OCI-LY3 (cell line): ENCODE results near the gene SYPL1.

Experiments
- EZH2phosphoT487 ChIP-seq: fragments of 200-600 bp; shearing (Covaris generic); IDR thresholded peaks from 2 replicates; pipeline ENCODE4 v1.6.1; 2018; ENCODE audit warnings: antibody characterized with exemption, mixed run types, low read depth
- TF ChIP-seq, protein P1 (sequence below): fragments of 200-600, 300-600 bp; sonication (generic); IDR thresholded peaks from 2 replicates; pipeline ENCODE4 v1.5.1; 2014; ENCODE audit warnings: antibody characterized with exemption, low read length, low read depth

DNA sequence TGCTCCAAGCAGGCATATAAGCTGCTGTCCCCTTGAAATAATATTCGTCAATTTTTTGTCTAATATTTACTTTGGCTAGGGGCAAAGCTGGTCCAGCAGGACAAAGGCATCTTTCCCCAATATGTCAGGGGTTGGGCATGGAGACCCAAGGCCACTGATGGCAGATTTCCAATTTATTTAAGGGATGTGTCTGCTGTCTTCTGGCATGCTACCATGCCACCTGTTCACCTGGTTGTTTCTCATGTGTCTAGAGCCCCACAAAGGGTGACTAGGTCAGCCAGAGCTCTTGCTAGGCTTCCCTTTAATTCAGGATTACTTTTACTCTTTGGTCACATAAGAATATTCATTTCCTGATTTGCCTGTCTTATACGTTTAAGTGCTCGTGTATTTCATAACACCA, 22.1 kb upstream of the SYPL1 start:
- TF ChIP-seq, protein P1, sequence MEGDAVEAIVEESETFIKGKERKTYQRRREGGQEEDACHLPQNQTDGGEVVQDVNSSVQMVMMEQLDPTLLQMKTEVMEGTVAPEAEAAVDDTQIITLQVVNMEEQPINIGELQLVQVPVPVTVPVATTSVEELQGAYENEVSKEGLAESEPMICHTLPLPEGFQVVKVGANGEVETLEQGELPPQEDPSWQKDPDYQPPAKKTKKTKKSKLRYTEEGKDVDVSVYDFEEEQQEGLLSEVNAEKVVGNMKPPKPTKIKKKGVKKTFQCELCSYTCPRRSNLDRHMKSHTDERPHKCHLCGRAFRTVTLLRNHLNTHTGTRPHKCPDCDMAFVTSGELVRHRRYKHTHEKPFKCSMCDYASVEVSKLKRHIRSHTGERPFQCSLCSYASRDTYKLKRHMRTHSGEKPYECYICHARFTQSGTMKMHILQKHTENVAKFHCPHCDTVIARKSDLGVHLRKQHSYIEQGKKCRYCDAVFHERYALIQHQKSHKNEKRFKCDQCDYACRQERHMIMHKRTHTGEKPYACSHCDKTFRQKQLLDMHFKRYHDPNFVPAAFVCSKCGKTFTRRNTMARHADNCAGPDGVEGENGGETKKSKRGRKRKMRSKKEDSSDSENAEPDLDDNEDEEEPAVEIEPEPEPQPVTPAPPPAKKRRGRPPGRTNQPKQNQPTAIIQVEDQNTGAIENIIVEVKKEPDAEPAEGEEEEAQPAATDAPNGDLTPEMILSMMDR = no peak
- no peak for TF ChIP-seq EZH2phosphoT487
